GM21825 (cell line): ENCODE results near the gene CHST10.
"Not testable (repeated sequence)": the region's sequence is repeated elsewhere in the genome, so short reads cannot be mapped to it uniquely, and the experiment has no call there.

Source experiments
- ATAC-seq: cut with Tn5 transposase; IDR thresholded peaks from one replicate; pipeline ENCODE4 v1.9.1; 2021; ENCODE audit warnings: mild to moderate bottlenecking, moderate library complexity; ENCODE audit not compliant: unreplicated experiment

Gene CHST10

GRCh38 chr2:100394111-100394641 lies 23.3 kb downstream of the CHST10 start:
- peak; percentile 52 for ATAC-seq

- no peak for ATAC-seq
Observed at GRCh38 chr2:100393362-100393761, 24.1 kb downstream of the CHST10 start.

- ATAC-seq = no peak
Observed at GRCh38 chr2:100392715-100393114, 24.8 kb downstream of the CHST10 start.

- ATAC-seq = no peak
Observed at GRCh38 chr2:100391735-100392515, 25.5 kb downstream of the CHST10 start.

- no peak for ATAC-seq
Observed at GRCh38 chr2:100390001-100390940, 27.2 kb downstream of the CHST10 start.

- ATAC-seq = no peak
Observed at GRCh38 chr2:100388703-100389102, 28.8 kb downstream of the CHST10 start.

GRCh38 chr2:100383954-100384353 lies 33.5 kb downstream of the CHST10 start:
- no peak for ATAC-seq

GRCh38 chr2:100383306-100383705 lies 34.2 kb downstream of the CHST10 start:
- ATAC-seq = no peak

- ATAC-seq = no peak
Observed at GRCh38 chr2:100381240-100381639, 36.2 kb downstream of the CHST10 start.

GRCh38 chr2:100380681-100381080 lies 36.8 kb downstream of the CHST10 start:
- ATAC-seq = no peak

GRCh38 chr2:100376836-100377235 lies 40.6 kb downstream of the CHST10 start:
- ATAC-seq = no peak

- ATAC-seq = no peak
Observed at GRCh38 chr2:100367163-100367562, 50.3 kb downstream of the CHST10 start.

- no peak for ATAC-seq
Observed at GRCh38 chr2:100365434-100365833, 52.0 kb downstream of the CHST10 start.

GRCh38 chr2:100362269-100362668 lies 55.2 kb downstream of the CHST10 start:
- ATAC-seq = not testable (repeated sequence)

GRCh38 chr2:100359576-100359975 lies 57.9 kb downstream of the CHST10 start:
- ATAC-seq = no peak

- no peak for ATAC-seq
Observed at GRCh38 chr2:100358554-100358953, 58.9 kb downstream of the CHST10 start.

- no peak for ATAC-seq
Observed at GRCh38 chr2:100352521-100352920, 64.9 kb downstream of the CHST10 start.

GRCh38 chr2:100350661-100351185 lies 66.7 kb downstream of the CHST10 start:
- no peak for ATAC-seq

GRCh38 chr2:100345144-100345543 lies 72.3 kb downstream of the CHST10 start:
- not testable (repeated sequence) for ATAC-seq

GRCh38 chr2:100344433-100344832 lies 73.0 kb downstream of the CHST10 start:
- ATAC-seq = no peak

- not testable (repeated sequence) for ATAC-seq
Observed at GRCh38 chr2:100342466-100342865, 75.0 kb downstream of the CHST10 start.
